ENCODE measurements around the gene PGM2L1. TPM values are rescaled to one million over a fixed set of nuclear protein-coding genes. Genes with fewer than 3 reads are reported as not detected.

Gene PGM2L1
- total RNA-seq, 1 donor from 2014 or later = 3.8 TPM

DNA sequence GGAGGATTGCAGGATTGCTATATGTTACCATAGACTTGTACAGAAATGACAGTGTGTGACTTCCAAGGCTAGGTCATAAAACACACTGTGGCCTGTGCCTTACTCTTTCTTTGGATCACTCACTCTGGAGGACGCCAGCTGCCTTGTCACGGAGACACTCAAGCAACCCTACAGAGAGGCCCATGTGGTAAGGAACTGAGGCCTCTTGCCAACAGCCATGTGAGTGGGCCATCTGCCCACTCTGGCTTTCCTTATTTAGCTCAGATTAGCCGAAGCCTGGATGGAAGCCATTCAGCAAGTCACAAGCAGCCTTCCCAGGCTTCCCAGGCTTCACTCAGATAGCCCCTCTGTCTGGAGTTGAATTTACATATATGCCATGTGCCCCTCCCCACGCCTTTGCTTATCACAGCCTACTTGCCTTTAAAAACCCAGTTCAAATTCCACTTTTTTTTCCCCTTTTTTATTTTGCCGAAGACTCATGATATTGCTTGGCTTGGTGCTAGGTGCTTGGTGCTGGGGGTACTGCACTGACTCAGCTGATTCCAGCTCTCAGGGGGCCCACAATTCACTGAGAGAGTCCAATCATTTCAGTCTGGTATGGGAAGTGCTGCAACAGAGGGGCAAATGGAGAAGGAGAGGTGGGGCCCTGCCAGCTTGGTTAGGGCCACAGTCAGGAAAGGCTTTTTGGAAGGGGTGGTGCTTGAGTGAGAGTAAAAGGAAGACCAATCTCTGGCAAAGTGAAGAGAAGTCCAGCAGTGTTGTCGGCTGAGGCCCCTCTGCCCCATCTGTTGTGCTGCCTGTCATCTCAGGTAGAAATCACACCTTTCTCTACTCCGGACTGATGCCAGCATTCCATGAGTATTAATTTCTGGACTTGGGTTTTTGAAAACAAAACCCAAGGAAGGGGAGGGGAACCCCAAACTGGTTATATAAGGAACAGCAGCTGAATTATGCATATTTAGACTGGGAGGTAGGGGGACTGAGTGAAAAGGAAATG lies 72.3 kb downstream of the PGM2L1 start:
- Mint-ChIP-seq H3K27ac (no peak overlapping the region), H3K4me1 (peaks cover 6% of the 10 kb centered on the region), H3K4me3 (no peak overlapping the region), H3K27me3 (peaks cover 8% of the 10 kb centered on the region), H3K9me3 (no peaks in the 10 kb centered on the region), H3K36me3 (ENCODE audit: low read depth) (no peaks in the 10 kb centered on the region)
- ChIA-PET CTCF (no interaction called here), POLR2A (no interaction called here)
- ATAC-seq (ENCODE audit: low read depth) (no peak), DNase-seq (no peak)
- intact Hi-C loops (cut with micrococcal nuclease) = no loop called here
- TF ChIP-seq, protein P1, sequence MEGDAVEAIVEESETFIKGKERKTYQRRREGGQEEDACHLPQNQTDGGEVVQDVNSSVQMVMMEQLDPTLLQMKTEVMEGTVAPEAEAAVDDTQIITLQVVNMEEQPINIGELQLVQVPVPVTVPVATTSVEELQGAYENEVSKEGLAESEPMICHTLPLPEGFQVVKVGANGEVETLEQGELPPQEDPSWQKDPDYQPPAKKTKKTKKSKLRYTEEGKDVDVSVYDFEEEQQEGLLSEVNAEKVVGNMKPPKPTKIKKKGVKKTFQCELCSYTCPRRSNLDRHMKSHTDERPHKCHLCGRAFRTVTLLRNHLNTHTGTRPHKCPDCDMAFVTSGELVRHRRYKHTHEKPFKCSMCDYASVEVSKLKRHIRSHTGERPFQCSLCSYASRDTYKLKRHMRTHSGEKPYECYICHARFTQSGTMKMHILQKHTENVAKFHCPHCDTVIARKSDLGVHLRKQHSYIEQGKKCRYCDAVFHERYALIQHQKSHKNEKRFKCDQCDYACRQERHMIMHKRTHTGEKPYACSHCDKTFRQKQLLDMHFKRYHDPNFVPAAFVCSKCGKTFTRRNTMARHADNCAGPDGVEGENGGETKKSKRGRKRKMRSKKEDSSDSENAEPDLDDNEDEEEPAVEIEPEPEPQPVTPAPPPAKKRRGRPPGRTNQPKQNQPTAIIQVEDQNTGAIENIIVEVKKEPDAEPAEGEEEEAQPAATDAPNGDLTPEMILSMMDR (IDR thresholded peaks at IDR 0.05) = no peak

DNA sequence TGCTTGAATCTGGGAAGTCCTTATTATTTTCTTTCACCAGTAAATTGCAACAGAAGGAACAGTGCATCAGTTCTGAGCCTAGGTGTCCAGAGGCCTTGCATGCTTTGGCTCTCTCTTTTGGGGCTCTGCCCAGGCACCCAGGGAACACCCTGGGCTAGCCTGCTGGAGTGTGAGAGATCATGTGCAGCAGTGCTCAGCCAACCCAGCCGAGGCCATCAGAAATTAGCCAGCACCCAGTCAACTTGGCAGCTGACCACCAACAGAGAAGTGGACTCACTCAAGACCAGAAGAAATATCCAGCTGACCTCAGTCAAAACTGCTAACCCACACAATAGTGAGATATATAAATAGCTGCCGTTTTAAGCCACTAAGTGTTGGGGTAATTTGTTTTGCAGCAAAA lies 75.6 kb downstream of the PGM2L1 start:
- H3K4me1 Mint-ChIP-seq = peaks cover 6% of the 10 kb centered on the region
- H3K9me3 Mint-ChIP-seq = peaks cover 8% of the 10 kb centered on the region
- ATAC-seq (ENCODE audit: low read depth) (no peak), DNase-seq (no peak)
- intact Hi-C loops (cut with micrococcal nuclease) = no loop called here
- TF ChIP-seq, protein P1 (IDR thresholded peaks at IDR 0.05) = no peak
- H3K27me3 Mint-ChIP-seq = peaks cover 21% of the 10 kb centered on the region
- H3K36me3 Mint-ChIP-seq (ENCODE audit: low read depth) = peaks cover 3% of the 10 kb centered on the region
- H3K27ac Mint-ChIP-seq = no peak overlapping the region
- no peak overlapping the region for H3K4me3 Mint-ChIP-seq
- CTCF ChIA-PET = interaction anchor here (1.3 kb wide), 1 partner anchor 16 kb away, joined by 3 read pairs; no protein-coding TSS in a partner anchor
- POLR2A ChIA-PET = no interaction called here

DNA sequence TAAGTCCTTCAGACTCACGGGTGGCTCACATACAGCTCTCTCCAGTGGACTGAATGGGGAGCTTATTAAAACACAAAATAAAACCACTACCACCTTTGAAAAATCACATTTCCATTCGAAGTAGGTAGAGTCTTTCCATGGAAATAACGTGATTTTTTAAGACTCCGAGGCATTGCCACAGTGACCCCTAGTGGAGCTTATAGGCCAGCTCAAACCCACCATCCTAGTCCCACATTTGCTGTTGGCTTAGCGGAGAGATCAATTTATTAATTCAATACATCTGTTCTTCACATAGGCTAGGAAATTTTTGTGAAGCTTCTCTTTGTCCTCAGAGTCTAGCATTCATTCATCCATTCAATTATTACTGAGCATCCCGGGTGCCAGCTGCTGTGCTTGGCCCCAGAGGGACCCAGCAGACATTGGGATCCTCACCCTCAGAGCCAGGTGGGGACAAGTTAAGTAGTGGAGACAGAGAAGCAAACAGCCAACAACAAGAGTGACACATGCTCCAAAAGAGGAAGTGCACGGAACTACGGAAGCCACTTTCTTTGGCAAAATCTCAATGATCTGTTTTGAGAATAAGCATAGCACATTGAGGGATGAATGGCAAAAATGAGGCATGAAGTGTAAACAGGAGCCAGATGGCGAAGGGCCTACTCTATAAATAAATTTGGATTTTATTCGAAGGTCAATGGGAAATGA lies 76.6 kb downstream of the PGM2L1 start:
- Mint-ChIP-seq H3K27ac (no peak overlapping the region), H3K9me3 (peaks cover 15% of the 10 kb centered on the region), H3K36me3 (ENCODE audit: low read depth) (peaks cover 3% of the 10 kb centered on the region), H3K27me3 (peaks cover 21% of the 10 kb centered on the region), H3K4me3 (no peak overlapping the region), H3K4me1 (peaks cover 6% of the 10 kb centered on the region)
- ChIA-PET CTCF (interaction anchor here (0.9 to 1.4 kb wide), 4 partner anchors 17 to 128 kb away, joined by 3 to 4 read pairs (median 3); no protein-coding TSS in a partner anchor), POLR2A (no interaction called here)
- intact Hi-C loops (cut with micrococcal nuclease) = no loop called here
- TF ChIP-seq, protein P1 (IDR thresholded peaks at IDR 0.05) = no peak
- DNase-seq = no peak
- ATAC-seq (ENCODE audit: low read depth) = no peak

DNA sequence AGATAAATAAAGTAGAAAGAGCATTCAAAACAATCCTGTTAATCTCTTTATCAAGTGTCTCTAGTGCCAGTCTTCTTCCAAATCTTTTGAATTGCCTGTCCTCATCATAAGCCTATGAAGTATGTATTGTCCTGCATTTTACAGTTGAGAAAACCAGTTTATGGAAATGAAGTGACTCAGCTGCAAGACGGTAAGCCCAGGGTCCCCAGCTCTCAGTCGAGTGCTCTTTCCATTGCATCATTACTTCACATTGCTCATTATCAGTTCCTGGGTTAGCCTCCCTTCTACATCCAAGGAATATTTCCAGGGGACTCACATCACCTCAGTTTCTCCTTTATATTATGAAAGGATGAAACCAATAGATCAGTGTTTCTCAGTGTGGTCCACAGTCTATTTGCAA lies 77.7 kb downstream of the PGM2L1 start:
- H3K27ac Mint-ChIP-seq = no peak overlapping the region
- ChIA-PET CTCF (interaction anchor here (1.4 kb wide), 1 partner anchor 65 kb away, joined by 4 read pairs; no protein-coding TSS in a partner anchor), POLR2A (interaction anchor here (0.5 kb wide), 1 partner anchor 88 kb away, joined by 3 read pairs; no protein-coding TSS in a partner anchor)
- TF ChIP-seq, protein P1 (IDR thresholded peaks at IDR 0.05) = no peak
- peaks cover 6% of the 10 kb centered on the region for H3K4me1 Mint-ChIP-seq
- intact Hi-C loops (cut with micrococcal nuclease) = no loop called here
- ATAC-seq (ENCODE audit: low read depth) = no peak
- H3K4me3 Mint-ChIP-seq = no peak overlapping the region
- no peak for DNase-seq
- peaks cover 3% of the 10 kb centered on the region for H3K36me3 Mint-ChIP-seq (ENCODE audit: low read depth)
- H3K9me3 Mint-ChIP-seq = peaks cover 17% of the 10 kb centered on the region
- peaks cover 20% of the 10 kb centered on the region for H3K27me3 Mint-ChIP-seq

Measured in activated B cell treated with CpG ODN at 0.5 μM for 24 hours (primary cell).